ENCODE measurements around the gene AGPAT3.
"Not testable (repeated sequence)": the region's sequence is repeated elsewhere in the genome, so short reads cannot be mapped to it uniquely, and the experiment has no call there.

GRCh38 chr21:43822166-43822565, 42.9 kb upstream of the AGPAT3 start:
- TF ChIP-seq CTCF, POLR2A (IDR thresholded peaks at IDR 0.05): not testable (repeated sequence)
